LoVo (cell line): Measurements from ENCODE around the gene LHPP.

Experiments used
- DNase-seq: peaks from one replicate; pipeline ENCODE4 v3.0.0-alpha.2; 2016; ENCODE audit warnings: low spot score

The LHPP gene

GRCh38 chr10:124625831-124626238, 164.2 kb downstream of the LHPP start:
- DNase-seq: no peak

GRCh38 chr10:124626759-124627380, 165.2 kb downstream of the LHPP start:
- peak; percentile 86 for DNase-seq

GRCh38 chr10:124627866-124628675, 166.4 kb downstream of the LHPP start:
- DNase-seq: no peak

GRCh38 chr10:124628676-124629021, 167.0 kb downstream of the LHPP start:
- DNase-seq: no peak

- DNase-seq: no peak
Observed at GRCh38 chr10:124629415-124629814, 167.8 kb downstream of the LHPP start.

DNA sequence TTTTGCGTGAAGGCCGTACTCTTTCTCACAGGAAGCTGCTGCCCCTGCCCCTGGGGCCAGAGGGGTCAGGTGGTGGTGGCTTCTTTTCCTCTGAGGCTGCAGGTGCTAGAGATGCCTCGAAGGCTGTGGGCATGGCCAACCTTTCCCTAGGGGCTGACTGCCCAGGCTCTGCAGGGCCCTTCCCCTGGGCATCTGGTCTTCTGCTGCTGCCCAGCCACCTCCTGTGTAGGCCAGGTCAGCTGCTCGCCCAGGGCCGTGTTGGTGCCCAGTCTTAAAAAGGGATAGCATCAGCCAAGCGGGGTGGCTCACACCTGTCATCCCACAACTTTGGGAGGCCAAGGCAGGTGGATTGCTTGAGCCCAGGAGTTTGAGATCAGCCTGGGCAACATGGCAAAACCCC, 168.2 kb downstream of the LHPP start:
- DNase-seq: no peak

DNA sequence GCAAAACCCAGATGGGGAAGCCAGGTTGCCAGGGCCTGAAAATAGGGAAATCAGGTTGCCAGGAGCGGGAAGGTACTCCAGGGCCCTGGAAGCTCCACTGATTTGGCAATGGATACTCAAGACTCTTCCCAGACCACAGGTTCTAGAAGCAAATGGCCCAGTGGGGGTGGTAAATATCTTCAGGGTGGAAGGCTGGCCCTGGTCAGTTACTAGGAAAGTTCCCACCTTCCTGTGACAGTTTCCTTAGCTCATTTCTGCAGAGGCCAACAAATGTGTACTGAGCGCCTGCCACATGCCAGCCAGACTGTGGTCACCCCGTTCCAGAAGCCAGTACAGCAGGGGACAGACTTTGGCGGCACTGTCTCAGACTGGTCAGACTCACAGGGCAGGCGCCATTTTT, 168.9 kb downstream of the LHPP start:
- no peak for DNase-seq

DNA sequence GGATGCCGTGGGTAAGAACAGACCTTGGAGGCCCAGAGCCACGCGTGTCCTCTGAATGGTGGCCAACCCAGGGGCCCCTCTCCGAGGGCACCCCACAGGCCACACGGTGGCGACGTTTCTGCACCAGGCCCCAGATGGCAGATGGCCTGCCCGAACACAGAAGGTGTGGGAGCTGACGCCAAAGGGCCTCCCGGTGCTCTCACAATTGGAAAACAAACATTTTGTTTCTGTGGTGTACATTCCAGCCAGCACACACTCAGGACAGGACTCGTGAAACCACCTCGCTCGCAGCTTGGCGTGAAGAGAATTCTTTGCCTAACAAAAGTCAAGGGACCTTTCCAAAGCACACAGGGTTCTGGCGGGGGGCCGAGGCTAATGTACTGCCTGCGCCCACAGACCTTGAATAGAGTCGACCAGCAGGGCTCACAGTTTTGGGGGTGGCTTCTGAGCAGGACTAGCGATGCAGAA, 170.5 kb downstream of the LHPP start:
- no peak for DNase-seq

DNA sequence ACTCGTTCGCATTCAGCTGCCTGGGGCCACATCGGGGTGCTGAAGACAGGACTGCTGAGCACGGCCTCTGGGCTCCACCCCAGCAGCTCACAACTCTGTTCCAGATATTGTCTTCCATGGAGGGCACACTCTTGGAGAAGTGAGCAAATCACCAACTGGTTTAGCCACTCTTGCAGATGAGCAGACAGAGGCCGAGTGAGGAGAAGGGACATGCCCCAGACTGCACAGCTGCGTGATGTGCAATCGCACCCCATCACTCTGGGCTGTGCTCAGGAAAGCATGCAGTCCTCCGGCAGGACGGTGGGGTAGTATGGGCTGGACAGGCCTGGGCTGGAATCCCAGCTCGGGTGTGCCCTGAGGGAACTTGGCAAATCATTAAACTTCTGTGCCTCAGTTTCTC, 170.9 kb downstream of the LHPP start:
- DNase-seq: no peak

DNA sequence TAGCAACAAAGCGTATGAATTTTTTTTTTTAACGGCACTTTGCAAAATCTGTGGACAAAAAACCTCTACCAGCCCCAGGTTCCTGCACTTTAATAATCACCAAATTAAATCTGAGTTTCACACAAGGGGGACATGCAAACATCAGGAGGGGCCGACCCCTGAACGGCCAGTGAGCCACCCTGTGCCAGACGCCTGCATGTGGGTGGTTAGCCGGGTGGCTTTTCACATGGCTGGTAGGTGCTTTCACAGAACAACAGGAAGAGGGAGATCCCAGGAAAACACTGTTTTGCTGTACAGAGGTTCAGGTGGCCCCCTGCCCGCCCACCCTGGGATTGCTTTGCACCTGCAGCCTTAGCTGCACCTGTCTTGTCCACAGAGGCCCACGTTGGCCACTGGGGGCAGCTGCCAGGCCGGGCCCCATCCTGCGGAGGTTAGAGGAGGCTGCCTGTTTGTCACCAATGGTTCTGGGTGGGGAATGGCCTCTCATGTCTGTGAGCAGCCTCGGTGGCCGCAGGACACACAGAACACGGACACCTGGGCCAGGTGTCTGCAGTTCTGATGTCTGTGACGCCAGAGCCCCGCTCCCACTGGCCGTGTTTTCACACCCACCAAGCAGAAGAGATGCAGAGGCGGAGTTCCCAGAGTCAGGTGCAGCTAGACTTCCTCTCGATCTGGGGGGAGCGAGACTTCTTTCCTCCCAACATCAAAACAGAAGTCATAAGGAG, 174.8 kb downstream of the LHPP start:
- no peak for DNase-seq

DNA sequence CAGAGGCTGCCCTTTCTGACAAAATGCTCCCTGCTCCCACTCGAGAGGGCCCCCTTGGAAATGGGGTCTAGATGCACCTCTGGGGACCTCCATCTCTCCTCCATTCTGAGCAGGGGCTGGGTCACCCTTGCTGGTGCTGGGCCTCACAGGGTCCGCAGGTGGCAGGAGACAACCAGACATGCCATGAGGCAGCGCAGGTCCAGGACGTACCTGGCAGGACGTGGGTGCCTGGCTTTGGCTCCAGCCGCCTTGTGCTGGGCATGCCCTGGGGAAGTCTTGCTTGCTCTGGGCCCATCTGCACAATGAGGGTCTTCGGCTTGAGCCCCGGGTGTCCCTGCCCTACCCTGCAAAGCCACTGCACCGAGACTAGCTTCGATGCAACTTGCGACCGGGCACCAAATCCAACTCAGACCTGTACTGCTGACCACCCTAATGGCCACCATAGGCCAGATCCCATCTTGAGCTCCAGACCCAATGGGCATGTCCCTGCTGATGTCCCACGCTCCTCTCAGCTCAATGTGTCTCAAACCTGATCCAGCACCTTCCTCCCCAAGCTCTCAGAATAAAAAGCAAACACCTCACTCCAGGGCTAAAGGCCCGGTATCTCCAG, 175.6 kb downstream of the LHPP start:
- no peak for DNase-seq

DNA sequence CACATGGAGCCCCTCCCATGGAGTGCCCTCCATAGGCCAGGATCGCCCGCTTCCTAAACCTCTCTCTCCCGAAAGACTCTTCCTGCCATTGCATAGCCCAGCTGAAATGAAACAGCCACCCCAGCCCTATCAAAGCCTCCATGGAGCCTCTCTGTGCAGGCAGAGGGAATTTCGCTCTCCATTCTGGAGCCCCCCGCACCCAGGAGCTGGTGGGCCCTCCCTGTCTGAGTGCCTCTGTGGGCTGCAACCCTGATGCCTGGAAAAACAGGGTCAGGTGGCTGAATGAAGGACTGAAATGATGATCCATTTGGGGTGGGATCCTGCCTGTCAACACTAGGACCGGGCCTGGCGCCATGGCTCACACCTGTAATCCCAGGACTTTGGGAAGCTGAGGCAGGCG, 176.1 kb downstream of the LHPP start:
- DNase-seq: no peak

DNA sequence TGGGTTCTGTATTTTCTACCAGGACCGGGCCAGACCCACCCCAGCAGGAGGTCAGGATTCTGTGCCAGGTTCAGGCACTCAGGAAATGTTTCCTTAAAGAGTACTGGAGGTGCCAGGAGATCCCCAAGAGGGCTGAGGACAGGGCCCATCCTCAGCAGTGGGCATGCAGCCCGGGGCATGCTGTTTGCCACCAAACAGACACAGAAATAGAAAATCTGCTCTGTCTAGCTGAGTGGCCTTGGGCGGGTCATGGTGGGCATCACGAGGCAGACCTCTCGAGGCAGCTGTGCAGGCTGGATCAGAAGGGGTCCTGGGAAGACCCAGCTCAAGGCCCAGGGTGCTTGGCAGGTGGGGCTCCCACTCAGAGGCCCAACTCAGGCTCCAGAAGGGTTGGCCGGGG, 177.6 kb downstream of the LHPP start:
- no peak for DNase-seq

DNA sequence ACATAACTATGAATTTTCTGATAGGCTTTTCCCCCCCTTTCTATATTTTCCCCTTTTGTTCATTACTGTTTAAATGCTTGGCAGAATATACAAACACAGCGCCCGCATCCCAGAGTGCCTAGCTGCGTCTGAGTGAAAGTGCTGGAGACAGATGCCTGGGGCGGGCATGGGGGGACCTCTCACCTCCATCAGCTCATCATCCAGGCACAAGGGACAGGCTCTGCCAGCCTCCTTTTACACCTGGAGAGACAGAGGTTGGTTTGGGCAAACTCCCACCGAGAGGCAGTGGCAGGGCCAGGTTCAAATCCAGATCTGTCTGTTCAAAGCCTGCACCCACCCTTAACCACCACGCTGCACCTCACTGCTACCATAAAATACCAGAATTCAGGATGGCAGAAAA, 178.0 kb downstream of the LHPP start:
- no peak for DNase-seq

DNA sequence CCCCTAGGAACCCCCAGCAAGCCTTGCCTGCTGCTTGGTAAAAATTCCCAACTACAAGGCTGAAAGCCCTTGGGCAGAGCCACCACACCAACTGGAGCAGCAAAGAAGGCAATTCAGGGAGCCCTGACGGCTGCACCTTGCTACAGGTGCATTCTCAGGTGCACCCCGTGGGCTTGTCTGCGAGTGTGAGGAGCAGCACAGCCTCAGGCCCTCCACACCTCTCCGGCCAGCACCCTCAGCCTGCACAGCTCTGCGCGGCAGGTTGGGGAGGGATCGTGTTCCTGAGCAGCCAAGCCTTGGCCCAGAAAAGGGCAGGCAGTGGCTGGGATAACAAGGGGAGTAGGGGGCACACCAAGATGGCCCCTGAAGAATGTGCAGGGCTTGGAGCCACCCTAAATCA, 178.4 kb downstream of the LHPP start:
- no peak for DNase-seq

GRCh38 chr10:124640538-124641231, 179.1 kb downstream of the LHPP start:
- no peak for DNase-seq

- no peak for DNase-seq
Observed at GRCh38 chr10:124641282-124642087, 179.9 kb downstream of the LHPP start.

GRCh38 chr10:124642088-124642710, 180.6 kb downstream of the LHPP start:
- no peak for DNase-seq

- DNase-seq: no peak
Observed at GRCh38 chr10:124643330-124644009, 181.8 kb downstream of the LHPP start.

GRCh38 chr10:124644236-124644635, 182.6 kb downstream of the LHPP start:
- DNase-seq: no peak
